ENCODE measurements around the gene OR51D1.

Gene OR51D1

GRCh38 chr11:4636962-4637661 lies at the start of gene OR51D1:
TSS of gene OR51D1 (plus strand) at chr11:4637477. CDS start at chr11:4639791, 2,314 bp downstream.
- TF ChIP-seq CTCF (IDR thresholded peaks at IDR 0.05; ENCODE audit: insufficient read depth, low read depth, low read length, missing control alignments): peak; percentile 96
- no peak within 1 kb of the TSS for H3K4me3 ChIP-seq (ENCODE audit: low read depth, low read length)
- DNase-seq (ENCODE audit: low read depth): peak; percentile 77

- no peak for DNase-seq (ENCODE audit: low read depth)
- TF ChIP-seq CTCF (IDR thresholded peaks at IDR 0.05; ENCODE audit: insufficient read depth, low read depth, low read length, missing control alignments): no peak
- no peak overlapping the region for H3K4me3 ChIP-seq (ENCODE audit: low read depth, low read length)
These were observed 48.3 kb upstream of the OR51D1 start for GRCh38 chr11:4589017-4589416.

GRCh38 chr11:4593739-4594138 lies 43.5 kb upstream of the OR51D1 start, which contains the start of gene OR52I1:
TSS of gene OR52I1 (plus strand) at chr11:4594039. CDS start at chr11:4594039, 0 bp downstream.
- no peak for TF ChIP-seq CTCF (IDR thresholded peaks at IDR 0.05; ENCODE audit: insufficient read depth, low read depth, low read length, missing control alignments)
- DNase-seq (ENCODE audit: low read depth): no peak
- H3K4me3 ChIP-seq (ENCODE audit: low read depth, low read length): no peak within 1 kb of the TSS

- H3K4me3 ChIP-seq (ENCODE audit: low read depth, low read length): no peak overlapping the region
- TF ChIP-seq CTCF (IDR thresholded peaks at IDR 0.05; ENCODE audit: insufficient read depth, low read depth, low read length, missing control alignments): no peak
- no peak for DNase-seq (ENCODE audit: low read depth)
These were observed 32.2 kb upstream of the OR51D1 start for GRCh38 chr11:4605057-4605456.

- no peak for DNase-seq (ENCODE audit: low read depth)
- no peak for TF ChIP-seq CTCF (IDR thresholded peaks at IDR 0.05; ENCODE audit: insufficient read depth, low read depth, low read length, missing control alignments)
- no peak overlapping the region; the same call in 1 of the 2 replicates for H3K4me3 ChIP-seq (ENCODE audit: low read depth, low read length)
These were observed 30.9 kb upstream of the OR51D1 start for GRCh38 chr11:4606231-4607015.

GRCh38 chr11:4607096-4607495 lies 30.2 kb upstream of the OR51D1 start:
- no peak for DNase-seq (ENCODE audit: low read depth)
- peak overlapping the region; percentile 74 for H3K4me3 ChIP-seq (ENCODE audit: low read depth, low read length)
- TF ChIP-seq CTCF (IDR thresholded peaks at IDR 0.05; ENCODE audit: insufficient read depth, low read depth, low read length, missing control alignments): no peak

All from GM12865 (cell line).